ENCODE measurements around the gene WAPL. TPM values are rescaled to one million over a fixed set of nuclear protein-coding genes. Genes with fewer than 3 reads are reported as not detected.
"Not testable (repeated sequence)": the region's sequence is repeated elsewhere in the genome, so short reads cannot be mapped to it uniquely, and the experiment has no call there.

The WAPL gene
- total RNA-seq, 3 donors from 2014 or later = 38.7 to 42.9 (median 42.4) TPM

GRCh38 chr10:86389441-86390193 lies 132.0 kb downstream of the WAPL start:
- Mint-ChIP-seq H3K36me3 (ENCODE audit: insufficient read depth) (no peaks in the 10 kb centered on the region), H3K4me1 (ENCODE audit: low read depth) (peaks cover 10% of the 10 kb centered on the region), H3K9me3 (no peaks in the 10 kb centered on the region), H3K4me3 (peak overlapping the region; percentile 72), H3K27me3 (ENCODE audit: low read depth) (peaks cover 36% of the 10 kb centered on the region)
- DNase-seq (no peak), ATAC-seq (peak; percentile 46 to 66)

GRCh38 chr10:86389109-86389440 lies 132.5 kb downstream of the WAPL start:
- peaks cover 38% of the 10 kb centered on the region for H3K27me3 Mint-ChIP-seq (ENCODE audit: low read depth)
- peak in 1 of 2 donors; percentile 34 for ATAC-seq
- H3K4me1 Mint-ChIP-seq (ENCODE audit: low read depth) = peaks cover 10% of the 10 kb centered on the region

GRCh38 chr10:86388119-86388704 lies 133.4 kb downstream of the WAPL start:
- Mint-ChIP-seq H3K36me3 (ENCODE audit: insufficient read depth) (no peaks in the 10 kb centered on the region), H3K4me3 (no peak overlapping the region), H3K27me3 (ENCODE audit: low read depth) (peaks cover 39% of the 10 kb centered on the region), H3K4me1 (ENCODE audit: low read depth) (peaks cover 7% of the 10 kb centered on the region), H3K9me3 (no peaks in the 10 kb centered on the region)
- no peak for DNase-seq
- no peak for ATAC-seq

More at GRCh38 chr10:86389109-86389440, 132.5 kb downstream of the WAPL start:
- peak overlapping the region; percentile 72 for H3K4me3 Mint-ChIP-seq
- H3K9me3 Mint-ChIP-seq; H3K36me3 Mint-ChIP-seq (ENCODE audit: insufficient read depth); DNase-seq: not testable (repeated sequence)

- ATAC-seq (no peak), DNase-seq (no peak)
- H3K36me3 Mint-ChIP-seq (ENCODE audit: insufficient read depth) = no peaks in the 10 kb centered on the region
- peaks cover 7% of the 10 kb centered on the region for H3K4me1 Mint-ChIP-seq (ENCODE audit: low read depth)
- H3K4me3 Mint-ChIP-seq = no peak overlapping the region
- no peaks in the 10 kb centered on the region for H3K9me3 Mint-ChIP-seq
- H3K27me3 Mint-ChIP-seq (ENCODE audit: low read depth) = peaks cover 37% of the 10 kb centered on the region
Observed at GRCh38 chr10:86387178-86387794, 134.3 kb downstream of the WAPL start.

GRCh38 chr10:86385806-86386205 lies 135.8 kb downstream of the WAPL start:
- Mint-ChIP-seq H3K9me3 (no peaks in the 10 kb centered on the region), H3K4me1 (ENCODE audit: low read depth) (peaks cover 7% of the 10 kb centered on the region), H3K27me3 (ENCODE audit: low read depth) (peaks cover 38% of the 10 kb centered on the region), H3K36me3 (ENCODE audit: insufficient read depth) (no peaks in the 10 kb centered on the region), H3K4me3 (no peak overlapping the region)
- no peak for ATAC-seq
- DNase-seq = no peak

Other genes starting within 250 kb of the WAPL start
- gene GRID1, start 155.0 kb downstream of the WAPL start, total RNA-seq = not detected
- not detected for gene OPN4, start 132.8 kb upstream of the WAPL start, total RNA-seq
- under 1 TPM in 2 of 3 donors, not detected in 1; 0.03 to 0.24 TPM for gene LDB3, start 146.7 kb upstream of the WAPL start, total RNA-seq
- gene BMPR1A, start 234.8 kb upstream of the WAPL start, total RNA-seq = 1 to 10 TPM; 6.0 to 8.5 (median 7.6) TPM